Islet precursor cell (in vitro differentiated cells): ENCODE results near the gene RIC8B.
"Not testable (repeated sequence)": the region's sequence is repeated elsewhere in the genome, so short reads cannot be mapped to it uniquely, and the experiment has no call there.

Experiments
- DNase-seq: peaks from one replicate; pipeline ENCODE4 v3.0.0-alpha.2; 2018

The RIC8B gene

GRCh38 chr12:106774005-106774807 is at the start of gene RIC8B:
RIC8B (plus strand) TSS chr12:106774682; CDS start chr12:106774746, 64 bp downstream.
- peak; percentile 100 for DNase-seq

- DNase-seq = no peak
Observed at GRCh38 chr12:106724934-106725333, 49.5 kb upstream of the RIC8B start.

- DNase-seq = not testable (repeated sequence)
Observed at GRCh38 chr12:106726603-106727202, 47.8 kb upstream of the RIC8B start.

GRCh38 chr12:106729611-106730010 is 44.9 kb upstream of the RIC8B start:
- DNase-seq = no peak

- DNase-seq = no peak
Observed at GRCh38 chr12:106732890-106733289, 41.6 kb upstream of the RIC8B start.

GRCh38 chr12:106733660-106734059 is 40.8 kb upstream of the RIC8B start:
- no peak for DNase-seq

GRCh38 chr12:106736051-106736957 is 38.2 kb upstream of the RIC8B start:
- DNase-seq = no peak

GRCh38 chr12:106739318-106739717 is 35.2 kb upstream of the RIC8B start:
- DNase-seq = no peak

- peak; percentile 88 for DNase-seq
Observed at GRCh38 chr12:106739815-106740530, 34.5 kb upstream of the RIC8B start.

GRCh38 chr12:106740818-106741217 is 33.7 kb upstream of the RIC8B start:
- DNase-seq = no peak

- no peak for DNase-seq
Observed at GRCh38 chr12:106741247-106741646, 33.2 kb upstream of the RIC8B start.

- DNase-seq = no peak
Observed at GRCh38 chr12:106743270-106743988, 31.1 kb upstream of the RIC8B start.

- no peak for DNase-seq
Observed at GRCh38 chr12:106744600-106744999, 29.9 kb upstream of the RIC8B start.

- DNase-seq = no peak
Observed at GRCh38 chr12:106745181-106745745, 29.2 kb upstream of the RIC8B start.

GRCh38 chr12:106747973-106748436 is 26.5 kb upstream of the RIC8B start:
- DNase-seq = no peak

- no peak for DNase-seq
Observed at GRCh38 chr12:106750524-106750923, 24.0 kb upstream of the RIC8B start.

- DNase-seq = no peak
Observed at GRCh38 chr12:106753526-106753925, 21.0 kb upstream of the RIC8B start.

- DNase-seq = no peak
Observed at GRCh38 chr12:106754331-106754730, 20.2 kb upstream of the RIC8B start.

- no peak for DNase-seq
Observed at GRCh38 chr12:106757623-106758348, 16.7 kb upstream of the RIC8B start.

GRCh38 chr12:106758349-106759110 is 16.0 kb upstream of the RIC8B start:
- DNase-seq = no peak
